GM13977 (cell line): Measurements from ENCODE around the gene P4HA2.

ENCODE experiments used
- DNase-seq: peaks from one replicate; pipeline ENCODE4 v3.0.0; 2012; ENCODE audit warnings: low spot score
- in situ Hi-C: fragments of 300-500 bp; cut with MboI; formaldehyde crosslinking; loops from one replicate; pipeline ENCODE4 v1.12.0; 2022; ENCODE audit warnings: low sequenced_read_pairs, low pct_unique_long_range_greater_than_20kb, mixed read lengths, inconsistent platforms; ENCODE audit not compliant: unreplicated experiment
- TF ChIP-seq, protein P1 (sequence below): IDR thresholded peaks from 2 replicates; pipeline ENCODE4 v1.5.1; 2012; ENCODE audit warnings: mild to moderate bottlenecking, control low read depth; ENCODE audit not compliant: insufficient read depth; ENCODE audit errors: extremely low read depth, missing control alignments

The P4HA2 gene

DNA sequence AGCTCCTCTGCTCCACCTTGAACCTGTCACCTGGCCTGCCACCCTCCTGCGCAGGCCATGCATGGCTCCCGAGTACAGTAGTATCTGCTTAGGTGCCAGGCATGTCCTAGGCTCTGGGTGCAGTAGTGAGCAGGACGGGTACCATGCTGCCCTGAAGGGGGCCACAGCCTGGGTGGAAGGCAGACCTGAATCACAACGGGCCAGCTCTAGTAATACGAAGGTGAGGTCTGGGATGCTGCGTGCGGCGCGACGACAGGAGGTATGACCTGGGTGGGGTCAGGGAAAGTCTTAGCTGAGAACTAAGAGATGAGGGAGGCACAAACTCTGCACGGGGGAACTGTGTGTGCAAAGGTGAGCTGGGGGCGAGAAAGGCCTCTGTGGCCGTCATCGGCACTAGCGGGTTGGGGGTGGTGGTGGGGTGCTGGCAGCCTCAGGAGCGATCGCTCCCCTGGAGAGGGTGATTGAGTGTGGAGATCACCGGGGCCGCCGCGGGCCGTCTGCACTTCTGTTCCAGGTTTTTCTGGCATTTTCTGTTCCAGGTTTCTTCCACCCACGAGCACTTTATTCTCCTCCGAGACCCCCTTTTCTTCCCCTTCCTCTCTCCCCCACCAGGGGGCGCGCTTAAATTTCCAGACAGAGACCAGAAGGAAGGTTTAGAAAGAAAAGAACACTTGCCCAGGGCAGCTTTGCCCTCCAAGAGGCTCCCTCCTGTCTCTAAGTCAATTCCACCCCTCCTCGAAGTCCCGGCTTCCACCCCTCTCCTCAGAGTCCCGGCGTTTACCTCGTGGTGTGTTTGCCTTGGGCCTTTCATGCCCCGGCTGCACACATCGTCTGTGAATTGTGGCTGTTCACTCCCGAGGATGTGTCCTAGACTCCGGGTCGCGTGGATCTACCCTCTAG is 44.9 kb upstream of the P4HA2 start:
- in situ Hi-C loops = no loop called here
- DNase-seq = peak; percentile 79
- TF ChIP-seq, protein P1, sequence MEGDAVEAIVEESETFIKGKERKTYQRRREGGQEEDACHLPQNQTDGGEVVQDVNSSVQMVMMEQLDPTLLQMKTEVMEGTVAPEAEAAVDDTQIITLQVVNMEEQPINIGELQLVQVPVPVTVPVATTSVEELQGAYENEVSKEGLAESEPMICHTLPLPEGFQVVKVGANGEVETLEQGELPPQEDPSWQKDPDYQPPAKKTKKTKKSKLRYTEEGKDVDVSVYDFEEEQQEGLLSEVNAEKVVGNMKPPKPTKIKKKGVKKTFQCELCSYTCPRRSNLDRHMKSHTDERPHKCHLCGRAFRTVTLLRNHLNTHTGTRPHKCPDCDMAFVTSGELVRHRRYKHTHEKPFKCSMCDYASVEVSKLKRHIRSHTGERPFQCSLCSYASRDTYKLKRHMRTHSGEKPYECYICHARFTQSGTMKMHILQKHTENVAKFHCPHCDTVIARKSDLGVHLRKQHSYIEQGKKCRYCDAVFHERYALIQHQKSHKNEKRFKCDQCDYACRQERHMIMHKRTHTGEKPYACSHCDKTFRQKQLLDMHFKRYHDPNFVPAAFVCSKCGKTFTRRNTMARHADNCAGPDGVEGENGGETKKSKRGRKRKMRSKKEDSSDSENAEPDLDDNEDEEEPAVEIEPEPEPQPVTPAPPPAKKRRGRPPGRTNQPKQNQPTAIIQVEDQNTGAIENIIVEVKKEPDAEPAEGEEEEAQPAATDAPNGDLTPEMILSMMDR = peak; percentile 81

DNA sequence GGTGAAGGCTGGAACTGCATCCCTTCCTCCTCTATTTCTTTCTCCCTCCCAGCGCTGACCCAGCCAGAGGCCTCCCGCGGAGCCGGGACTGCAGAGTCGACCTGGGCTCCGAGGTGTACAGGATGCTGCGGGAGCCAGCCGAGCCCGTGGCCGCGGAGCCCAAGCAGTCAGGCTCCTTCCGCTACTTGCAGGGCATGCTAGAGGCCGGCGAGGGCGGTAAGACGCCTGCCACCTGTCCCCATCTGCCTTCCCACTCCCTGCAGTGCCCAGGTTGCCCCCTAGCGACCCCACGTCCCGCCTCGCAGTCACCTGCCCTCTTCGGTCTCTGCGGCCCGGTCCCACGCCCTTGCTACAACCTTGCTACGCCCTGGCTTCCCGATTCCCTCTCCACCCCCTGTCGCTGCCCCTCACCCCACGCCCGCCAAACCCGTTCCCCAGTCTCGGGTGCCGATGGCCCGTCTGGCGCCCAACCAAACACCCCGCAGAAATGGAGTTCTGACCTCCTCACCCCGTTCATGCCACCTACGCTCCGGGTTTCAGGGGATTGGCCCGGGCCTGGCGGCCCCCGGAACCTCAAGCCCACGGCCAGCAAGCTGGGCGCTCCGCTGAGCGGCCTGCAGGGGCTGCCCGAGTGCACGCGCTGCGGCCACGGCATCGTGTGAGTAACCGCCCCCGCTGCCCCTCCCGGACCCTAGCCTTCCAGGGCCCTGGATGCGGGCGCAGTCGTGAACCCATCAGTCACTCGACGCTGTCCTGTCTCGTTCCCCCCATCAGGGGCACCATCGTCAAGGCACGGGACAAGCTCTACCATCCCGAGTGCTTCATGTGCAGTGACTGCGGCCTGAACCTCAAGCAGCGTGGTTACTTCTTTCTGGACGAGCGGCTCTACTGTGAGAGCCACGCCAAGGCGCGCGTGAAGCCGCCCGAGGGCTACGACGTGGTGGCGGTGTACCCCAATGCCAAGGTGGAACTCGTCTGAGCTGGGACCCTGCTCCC is 43.9 kb upstream of the P4HA2 start:
- TF ChIP-seq, protein P1 = peak; percentile 33
- no peak for DNase-seq
- in situ Hi-C loops = no loop called here

DNA sequence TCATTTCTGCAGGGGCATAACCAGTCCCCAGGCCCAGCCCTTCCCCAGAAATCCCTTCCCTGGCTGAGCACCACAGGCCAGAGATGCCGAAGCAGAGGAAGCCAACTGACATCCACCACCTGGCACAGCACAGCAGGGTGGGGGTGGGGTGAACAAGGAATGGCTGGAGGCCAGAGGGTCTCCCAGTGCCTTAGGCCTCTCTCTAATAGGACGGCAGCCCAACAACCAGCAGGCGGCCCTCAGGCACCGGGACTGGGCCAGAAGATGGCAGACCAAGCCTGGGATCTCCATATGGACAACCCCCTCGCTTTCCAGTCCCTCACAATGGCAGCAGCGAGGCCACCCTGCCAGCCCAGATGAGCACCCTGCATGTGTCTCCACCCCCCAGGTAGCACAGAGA is 43.1 kb upstream of the P4HA2 start:
- TF ChIP-seq, protein P1 = no peak
- in situ Hi-C loops = no loop called here
- no peak for DNase-seq

DNA sequence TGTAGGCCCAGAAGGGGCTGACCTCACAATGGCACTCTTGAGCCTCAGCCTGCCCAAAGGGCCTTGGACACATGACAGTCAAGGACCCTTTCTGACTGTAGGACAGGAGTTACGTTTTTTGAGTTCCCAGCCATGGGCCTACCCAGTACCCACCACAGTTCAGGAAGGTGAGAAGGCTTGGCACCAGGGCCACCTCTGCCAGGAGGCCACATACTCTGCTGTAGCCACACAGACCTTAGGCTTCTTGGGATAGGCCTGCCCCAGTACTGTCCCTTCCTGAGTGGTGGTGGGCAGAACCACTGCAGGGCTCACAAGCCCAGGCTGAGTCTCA is 42.6 kb upstream of the P4HA2 start:
- TF ChIP-seq, protein P1 = no peak
- in situ Hi-C loops = no loop called here
- DNase-seq = no peak

DNA sequence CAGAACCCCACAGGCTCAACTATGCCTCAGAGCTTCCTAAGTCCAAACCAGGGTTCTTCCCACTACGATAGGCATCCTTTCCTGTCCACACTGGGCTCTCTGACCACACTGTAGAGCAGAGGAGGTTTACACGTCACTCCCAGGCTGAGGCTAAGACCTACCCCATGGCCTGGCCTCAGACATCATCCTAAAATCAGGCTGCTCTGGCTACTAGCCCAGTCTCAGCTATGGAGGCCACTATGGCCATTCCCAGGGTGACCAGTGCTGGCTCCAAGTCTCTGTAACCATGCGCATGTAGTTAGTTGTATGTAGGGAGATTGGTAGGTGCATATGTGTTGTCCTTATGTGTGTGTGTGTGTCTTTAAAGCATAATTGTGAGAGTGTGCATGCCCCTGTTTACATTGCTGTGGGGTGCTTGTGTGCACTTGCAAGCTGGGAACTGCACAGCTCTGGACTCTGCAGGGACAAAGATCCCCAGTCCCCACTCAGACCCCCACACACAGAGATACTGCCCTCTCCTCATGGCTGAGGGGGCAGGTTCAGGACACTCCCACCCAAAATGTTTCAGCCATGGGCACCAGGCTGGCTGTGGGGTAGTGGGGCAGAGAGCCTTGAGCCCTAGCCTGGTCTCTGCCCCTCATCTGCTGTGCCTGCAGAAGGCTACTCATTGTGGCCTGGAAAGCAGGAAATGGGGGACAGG is 42.1 kb upstream of the P4HA2 start:
- in situ Hi-C loops = no loop called here
- DNase-seq = no peak
- TF ChIP-seq, protein P1 = no peak
